Measurements from ENCODE around the gene TPX2. TPM values are rescaled to one million over a fixed set of nuclear protein-coding genes. Genes with fewer than 3 reads are reported as not detected.

Gene TPX2
- total RNA-seq, 1 donor: 18.5 TPM

DNA sequence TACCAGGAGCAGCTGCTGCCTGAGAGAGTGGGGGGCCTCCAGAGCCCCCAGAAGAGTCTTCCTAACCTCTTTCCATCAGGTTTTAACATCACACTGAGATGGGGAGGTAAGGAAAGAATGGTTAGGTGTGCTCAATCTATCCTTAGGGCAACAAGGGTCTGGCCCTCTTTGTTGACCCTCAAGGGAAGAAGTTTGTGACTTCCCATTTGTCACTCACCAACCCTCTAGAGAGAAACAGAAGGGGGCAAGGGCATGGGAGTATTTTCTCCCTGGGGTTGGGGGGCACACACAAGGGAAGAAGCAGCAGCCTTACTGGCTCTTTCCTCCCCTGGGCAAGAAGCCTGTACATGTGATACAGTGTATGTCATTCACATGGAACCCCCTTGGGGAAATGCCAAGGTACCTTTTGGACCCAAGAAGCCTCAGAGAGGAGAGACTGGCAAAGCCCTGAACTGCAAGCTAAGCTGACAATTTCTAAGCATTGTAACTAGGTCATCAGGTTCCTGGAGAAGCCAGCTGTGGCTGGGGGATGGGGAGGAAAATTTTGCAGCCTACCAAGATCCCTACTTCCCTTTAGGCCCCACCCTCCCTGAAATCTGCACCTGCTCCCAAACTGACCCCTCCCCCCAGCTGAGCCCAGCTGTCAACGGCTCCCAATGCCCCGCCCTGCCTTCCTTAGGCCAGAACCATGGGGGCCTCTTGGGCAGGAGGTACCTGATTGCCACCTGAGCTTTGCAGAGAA, 30.9 kb upstream of the TPX2 start:
- H3K27ac ChIP-seq (ENCODE audit: low read depth, low read length): no peak overlapping the region
- peaks cover 36% of the 10 kb centered on the region for H3K4me1 ChIP-seq (ENCODE audit: insufficient read depth, low read length)
- H3K4me2 ChIP-seq (ENCODE audit: insufficient read depth, low read length): no peak overlapping the region
- DNase-seq (ENCODE audit: insufficient read length, low spot score, missing footprints): no peak
- no peak overlapping the region for H3K4me3 ChIP-seq (ENCODE audit: insufficient read depth, low read length)
- no peak for TF ChIP-seq CTCF (IDR thresholded peaks at IDR 0.05; ENCODE audit: extremely low read depth, low read depth, low read length)
- no peaks in the 10 kb centered on the region for H3K27me3 ChIP-seq (ENCODE audit: insufficient read depth, low read length)
- peaks cover 52% of the 10 kb centered on the region for H3K36me3 ChIP-seq (ENCODE audit: insufficient read depth, low read length)
- H4K20me1 ChIP-seq (ENCODE audit: insufficient read depth, low read length): peaks cover 3% of the 10 kb centered on the region
- peaks cover 98% of the 10 kb centered on the region for H3K79me2 ChIP-seq (ENCODE audit: insufficient read depth, low read length)
- H2AFZ ChIP-seq (ENCODE audit: low read length): no peak overlapping the region
- no peaks in the 10 kb centered on the region for H3K9me3 ChIP-seq (ENCODE audit: low read depth, low read length)

- no peak overlapping the region for H3K27ac ChIP-seq (ENCODE audit: low read depth, low read length)
These were observed 30.2 kb upstream of the TPX2 start for GRCh38 chr20:31708736-31709534.

DNA sequence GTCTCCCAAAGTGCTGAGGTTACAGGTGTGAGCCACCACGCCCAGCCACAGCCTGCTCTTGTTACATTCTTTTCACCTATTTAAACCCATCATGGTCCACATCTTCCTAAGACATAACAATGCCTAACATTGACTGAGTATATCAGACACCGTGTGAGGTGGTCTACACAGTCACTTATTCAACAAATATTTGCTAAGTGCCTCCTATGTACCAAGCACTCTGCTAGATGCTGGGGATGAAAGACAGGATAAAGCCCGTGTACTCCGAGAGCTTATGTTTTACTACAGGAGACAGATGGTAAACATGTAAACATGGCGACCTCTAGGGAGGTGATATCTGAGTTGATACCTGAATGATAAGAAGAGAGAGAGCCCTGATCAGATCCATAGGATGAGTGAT, 29.2 kb upstream of the TPX2 start:
- TF ChIP-seq CTCF (IDR thresholded peaks at IDR 0.05; ENCODE audit: extremely low read depth, low read depth, low read length): no peak
- H3K27me3 ChIP-seq (ENCODE audit: insufficient read depth, low read length): no peaks in the 10 kb centered on the region
- H3K79me2 ChIP-seq (ENCODE audit: insufficient read depth, low read length): peaks cover 91% of the 10 kb centered on the region
- no peak overlapping the region for H3K27ac ChIP-seq (ENCODE audit: low read depth, low read length)
- H2AFZ ChIP-seq (ENCODE audit: low read length): no peak overlapping the region
- H3K4me2 ChIP-seq (ENCODE audit: insufficient read depth, low read length): no peak overlapping the region
- H3K4me3 ChIP-seq (ENCODE audit: insufficient read depth, low read length): no peak overlapping the region
- H4K20me1 ChIP-seq (ENCODE audit: insufficient read depth, low read length): no peaks in the 10 kb centered on the region
- peaks cover 54% of the 10 kb centered on the region for H3K36me3 ChIP-seq (ENCODE audit: insufficient read depth, low read length)
- no peaks in the 10 kb centered on the region for H3K9me3 ChIP-seq (ENCODE audit: low read depth, low read length)
- no peak for DNase-seq (ENCODE audit: insufficient read length, low spot score, missing footprints)
- H3K4me1 ChIP-seq (ENCODE audit: insufficient read depth, low read length): peaks cover 40% of the 10 kb centered on the region

More at GRCh38 chr20:31708736-31709534, 30.2 kb upstream of the TPX2 start:
- no peak for DNase-seq (ENCODE audit: insufficient read length, low spot score, missing footprints)
- H3K4me3 ChIP-seq (ENCODE audit: insufficient read depth, low read length): no peak overlapping the region
- peaks cover 44% of the 10 kb centered on the region for H3K4me1 ChIP-seq (ENCODE audit: insufficient read depth, low read length)
- no peak overlapping the region for H2AFZ ChIP-seq (ENCODE audit: low read length)
- no peak for TF ChIP-seq CTCF (IDR thresholded peaks at IDR 0.05; ENCODE audit: extremely low read depth, low read depth, low read length)
- no peak overlapping the region for H3K4me2 ChIP-seq (ENCODE audit: insufficient read depth, low read length)
- H3K9me3 ChIP-seq (ENCODE audit: low read depth, low read length): no peaks in the 10 kb centered on the region
- peaks cover 3% of the 10 kb centered on the region for H4K20me1 ChIP-seq (ENCODE audit: insufficient read depth, low read length)
- H3K36me3 ChIP-seq (ENCODE audit: insufficient read depth, low read length): peaks cover 56% of the 10 kb centered on the region
- no peaks in the 10 kb centered on the region for H3K27me3 ChIP-seq (ENCODE audit: insufficient read depth, low read length)
- H3K79me2 ChIP-seq (ENCODE audit: insufficient read depth, low read length): peaks cover 91% of the 10 kb centered on the region
